Measurements from ENCODE around the gene NKAIN2. TPM values are rescaled to one million over a fixed set of nuclear protein-coding genes. Genes with fewer than 3 reads are reported as not detected.

Gene NKAIN2
- total and polyA plus RNA-seq, 9 of the 15 experiments (the other 6 are each of a cell fraction or from before 2014, with no cell fraction given), result not detected

GRCh38 chr6:123994891-123995635 is 191.4 kb downstream of the NKAIN2 start:
- no peak for TF ChIP-seq ADNP (tag; IDR thresholded peaks at IDR 0.05)
- no peak for TF ChIP-seq ZNF445 (CRISPR knock-in tag; IDR thresholded peaks at IDR 0.05; ENCODE audit: low read depth)
- TF ChIP-seq RBFOX2 (IDR thresholded peaks at IDR 0.05; ENCODE audit: low read depth, low read length), result no peak
- TF ChIP-seq ZNF644 (tag; IDR thresholded peaks at IDR 0.05; ENCODE audit: low read depth), result no peak
- no peak for TF ChIP-seq ATF4 (CRISPR knock-in tag; IDR thresholded peaks at IDR 0.05)
- TF ChIP-seq KHSRP (IDR thresholded peaks at IDR 0.05), result no peak
- no peak for TF ChIP-seq SOX6 (IDR thresholded peaks at IDR 0.05)
- TF ChIP-seq HDAC1 (IDR thresholded peaks at IDR 0.05), result no peak
- no peak for TF ChIP-seq BRD9 (IDR thresholded peaks at IDR 0.05; ENCODE audit: low read depth, partially characterized antibody)
- no peak for TF ChIP-seq CREM (IDR thresholded peaks at IDR 0.05; ENCODE audit: low read depth)
- no peak for TF ChIP-seq BRD4 (IDR thresholded peaks at IDR 0.05)
- no peak for TF ChIP-seq LEF1 (IDR thresholded peaks at IDR 0.05)
- no peak for TF ChIP-seq ARID1B (IDR thresholded peaks at IDR 0.05)
- TF ChIP-seq ZFP36 (IDR thresholded peaks at IDR 0.05; ENCODE audit: low read depth, low read length, partially characterized antibody), result no peak
- TF ChIP-seq HMG20A (CRISPR knock-in tag; conservative IDR thresholded peaks at IDR 0.05), result no peak
- TF ChIP-seq THRB (CRISPR knock-in tag; conservative IDR thresholded peaks at IDR 0.05), result no peak
- TF ChIP-seq ZFPM2 (CRISPR knock-in tag; IDR thresholded peaks at IDR 0.05), result no peak
- no peak for TF ChIP-seq KLF1 (tag; IDR thresholded peaks at IDR 0.05)
- no peak for TF ChIP-seq FOXA3 (CRISPR knock-in tag; conservative IDR thresholded peaks at IDR 0.05 in 1 of 2, IDR thresholded peaks at IDR 0.05 in 1 of 2)
- WGBS (ENCODE audit: insufficient coverage, low coverage, missing lambda C conversion rate), result 0% methylated on average over 4 of the region's 4 CpGs
- Histone ChIP-seq H3K9me1 (ENCODE audit: control insufficient read depth, insufficient read depth, low read length) (no peaks in the 10 kb centered on the region), H2AFZ (ENCODE audit: low read depth, low read length) (no peak overlapping the region), H3K4me1 (replicated peaks in 1 of 2; ENCODE audit: control insufficient read depth in 2 of 2, insufficient read depth in 2 of 2, low read length in 2 of 2) (no peaks in the 10 kb centered on the region), H3K79me2 (ENCODE audit: control insufficient read depth, insufficient read depth, low read length) (no peaks in the 10 kb centered on the region), H3K9me3 (replicated peaks; ENCODE audit: control insufficient read depth, insufficient read depth, low read depth, low read length) (no peaks in the 10 kb centered on the region), H3K27me3 (ENCODE audit: control insufficient read depth in 2 of 2, insufficient read depth in 2 of 2, low read length in 2 of 2) (no peaks in the 10 kb centered on the region), H3K36me3 (ENCODE audit: control insufficient read depth, insufficient read depth, low read length) (no peaks in the 10 kb centered on the region), H3K9ac (ENCODE audit: insufficient read depth in 1 of 2, low read depth in 2 of 2, low read length in 2 of 2) (no peak overlapping the region), H3K27ac (ENCODE audit: extremely low read depth, low read depth, low read length) (no peak overlapping the region), H4K20me1 (replicated peaks; ENCODE audit: control insufficient read depth, insufficient read depth, low read length) (no peaks in the 10 kb centered on the region), H3K4me2 (ENCODE audit: insufficient read depth, low read length) (no peak overlapping the region), H3K4me3 (no peak overlapping the region)
- POLR2A ChIA-PET, result no interaction called here
- in situ Hi-C loops (cut with MboI) (no loop called here), intact Hi-C loops (cut with micrococcal nuclease) (no loop called here)
- BruUV-seq (replicated peaks), result no TSS peak
- ATAC-seq, result no peak
- CTCF ChIA-PET (ENCODE audit: low intra/inter-chr PET ratio), result no interaction called here
- FAIRE-seq, result no peak
- no peak for DNase-seq (ENCODE audit: extremely low read depth in 1 of 4, low spot score in 3 of 4)
